Amniotic epithelial cell (primary cell): ENCODE measurements around the gene SETD7.
"Not testable (repeated sequence)": the region's sequence is repeated elsewhere in the genome, so short reads cannot be mapped to it uniquely, and the experiment has no call there.

Source experiments
- DNase-seq: peaks from one replicate; pipeline ENCODE4 v3.0.0-alpha.2; 2010; ENCODE audit warnings: low read depth

SETD7 gene

GRCh38 chr4:139465922-139466321, 90.1 kb downstream of the SETD7 start:
- DNase-seq = peak; percentile 60

GRCh38 chr4:139464512-139464911, 91.5 kb downstream of the SETD7 start:
- not testable (repeated sequence) for DNase-seq

GRCh38 chr4:139461022-139461628, 94.9 kb downstream of the SETD7 start:
- DNase-seq = no peak

GRCh38 chr4:139460565-139460964, 95.5 kb downstream of the SETD7 start:
- DNase-seq = no peak

GRCh38 chr4:139458999-139459398, 97.0 kb downstream of the SETD7 start:
- DNase-seq = peak; percentile 44

GRCh38 chr4:139458543-139458942, 97.5 kb downstream of the SETD7 start:
- no peak for DNase-seq

- no peak for DNase-seq
These were observed 98.7 kb downstream of the SETD7 start for GRCh38 chr4:139457318-139457717.

GRCh38 chr4:139455126-139455538, 100.9 kb downstream of the SETD7 start:
- DNase-seq = no peak

- no peak for DNase-seq
These were observed 101.6 kb downstream of the SETD7 start, which contains the start of gene RAB33B for GRCh38 chr4:139454111-139455045. Gene RAB33B (plus strand): TSS chr4:139454121. CDS start chr4:139454196, 75 bp downstream.

- DNase-seq = peak; percentile 97
These were observed 102.5 kb downstream of the SETD7 start for GRCh38 chr4:139453371-139454110.

- DNase-seq = peak; percentile 71
These were observed 103.0 kb downstream of the SETD7 start for GRCh38 chr4:139453041-139453370.

GRCh38 chr4:139451997-139452396, 104.0 kb downstream of the SETD7 start:
- no peak for DNase-seq

GRCh38 chr4:139450586-139450985, 105.4 kb downstream of the SETD7 start:
- DNase-seq = peak; percentile 7

GRCh38 chr4:139447078-139447477, 108.9 kb downstream of the SETD7 start:
- not testable (repeated sequence) for DNase-seq
